HFFc6 (cell line): ENCODE data around the gene KCTD21. TPM values are rescaled to one million over a fixed set of nuclear protein-coding genes. Genes with fewer than 3 reads are reported as not detected.

Experiments
- DNase-seq: peaks from one replicate; pipeline ENCODE4 v3.0.0-alpha.2; 2018
- H3K27ac Mint-ChIP-seq: 2 replicates; pipeline ENCODE4 v1.8.0; 2020; ENCODE audit warnings: mild to moderate bottlenecking, mixed read lengths
- H3K27me3 Mint-ChIP-seq: 2 replicates; pipeline ENCODE4 v1.8.0; 2021; ENCODE audit warnings: mild to moderate bottlenecking, moderate library complexity, mixed read lengths; ENCODE audit not compliant: insufficient read depth
- H3K36me3 Mint-ChIP-seq: 2 replicates; pipeline ENCODE4 v1.8.0; 2021; ENCODE audit warnings: low read depth, mixed read lengths
- H3K4me1 Mint-ChIP-seq: 2 replicates; pipeline ENCODE4 v1.8.0; 2020; ENCODE audit warnings: low read depth, mixed read lengths
- H3K4me3 Mint-ChIP-seq: 2 replicates; pipeline ENCODE4 v1.8.0; 2020; ENCODE audit warnings: mild to moderate bottlenecking, moderate library complexity, mixed read lengths
- H3K9me3 Mint-ChIP-seq: 2 replicates; pipeline ENCODE4 v1.8.0; 2020; ENCODE audit warnings: mild to moderate bottlenecking, mixed read lengths
- CTCF ChIP-seq: fragments of 200-600 bp; sonication (generic); IDR thresholded peaks from 2 replicates; pipeline ENCODE4 v1.5.0; 2021; ENCODE audit warnings: antibody characterized with exemption, mild to moderate bottlenecking
- total RNA-seq, 6 experiments: library from RNA; stranded (reverse); fragmentation: NEBNext Ultra II Directional; extraction: Animal tissue kit (Norgen Biotek cat#: 25700); gene quantifications; 2 replicates in 1 of 6; 3 replicates in 5 of 6; pipeline ENCODE4 v1.2.3, GENCODE V29; 2021

Gene KCTD21
- total RNA-seq, 6 experiments from 2014 or later: 10.4 to 15.7 (median 12.6) TPM

GRCh38 chr11:78220218-78221157, 32.1 kb upstream of the KCTD21 start:
- Mint-ChIP-seq H3K27ac (no peak overlapping the region), H3K36me3 (peaks cover 33% of the 10 kb centered on the region), H3K27me3 (peaks cover 2% of the 10 kb centered on the region; the same call in 1 of the 2 replicates), H3K4me3 (no peak overlapping the region), H3K4me1 (peaks cover 8% of the 10 kb centered on the region), H3K9me3 (no peaks in the 10 kb centered on the region)
- DNase-seq: no peak
- no peak for TF ChIP-seq CTCF

GRCh38 chr11:78219493-78220217, 31.2 kb upstream of the KCTD21 start:
- H3K4me1 Mint-ChIP-seq: peaks cover 8% of the 10 kb centered on the region
- DNase-seq: no peak
- peaks cover 2% of the 10 kb centered on the region; the same call in 1 of the 2 replicates for H3K27me3 Mint-ChIP-seq
- peaks cover 34% of the 10 kb centered on the region for H3K36me3 Mint-ChIP-seq
- no peak overlapping the region for H3K27ac Mint-ChIP-seq
- no peak overlapping the region for H3K4me3 Mint-ChIP-seq
- TF ChIP-seq CTCF: no peak
- no peaks in the 10 kb centered on the region for H3K9me3 Mint-ChIP-seq

GRCh38 chr11:78218707-78219492, 30.5 kb upstream of the KCTD21 start:
- H3K4me1 Mint-ChIP-seq: peaks cover 8% of the 10 kb centered on the region
- H3K27ac Mint-ChIP-seq: no peak overlapping the region
- H3K4me3 Mint-ChIP-seq: no peak overlapping the region
- no peak for DNase-seq
- no peaks in the 10 kb centered on the region for H3K9me3 Mint-ChIP-seq
- H3K27me3 Mint-ChIP-seq: peaks cover 2% of the 10 kb centered on the region; the same call in 1 of the 2 replicates
- no peak for TF ChIP-seq CTCF
- H3K36me3 Mint-ChIP-seq: peaks cover 33% of the 10 kb centered on the region

GRCh38 chr11:78217650-78218541, 29.5 kb upstream of the KCTD21 start:
- no peak for DNase-seq
- no peak for TF ChIP-seq CTCF
- Mint-ChIP-seq H3K4me1 (peaks cover 9% of the 10 kb centered on the region), H3K4me3 (no peak overlapping the region), H3K27ac (no peak overlapping the region), H3K27me3 (peaks cover 2% of the 10 kb centered on the region; the same call in 1 of the 2 replicates), H3K36me3 (peaks cover 28% of the 10 kb centered on the region), H3K9me3 (no peaks in the 10 kb centered on the region)
